SHP77 (cell line): ENCODE data around the gene IRX4.

ENCODE experiments used
- DNase-seq, 2 experiments: peaks; one replicate each; lab custom pipeline; 2025; lab: John Stamatoyannopoulos, UW

IRX4 gene

GRCh38 chr5:1913578-1913977 is 30.9 kb upstream of the IRX4 start:
- DNase-seq: no peak

GRCh38 chr5:1912951-1913565 is 30.3 kb upstream of the IRX4 start:
- no peak for DNase-seq

GRCh38 chr5:1911773-1912235 is 29.1 kb upstream of the IRX4 start:
- DNase-seq: no peak

GRCh38 chr5:1910861-1911772 is 28.4 kb upstream of the IRX4 start:
- no peak for DNase-seq

GRCh38 chr5:1910081-1910760 is 27.5 kb upstream of the IRX4 start:
- DNase-seq: no peak

GRCh38 chr5:1909346-1909985 is 26.7 kb upstream of the IRX4 start:
- no peak for DNase-seq

GRCh38 chr5:1908931-1909330 is 26.2 kb upstream of the IRX4 start:
- DNase-seq: no peak

GRCh38 chr5:1907616-1908015 is 24.9 kb upstream of the IRX4 start:
- DNase-seq: no peak

GRCh38 chr5:1905108-1905507 is 22.4 kb upstream of the IRX4 start:
- DNase-seq: no peak

GRCh38 chr5:1901983-1902382 is 19.3 kb upstream of the IRX4 start:
- DNase-seq: no peak

- DNase-seq: no peak
Observed at GRCh38 chr5:1901061-1901460, 18.3 kb upstream of the IRX4 start.

GRCh38 chr5:1899201-1899600 is 16.5 kb upstream of the IRX4 start:
- no peak for DNase-seq

- DNase-seq: no peak
Observed at GRCh38 chr5:1897816-1898450, 15.2 kb upstream of the IRX4 start.

GRCh38 chr5:1897386-1897785 is 14.7 kb upstream of the IRX4 start:
- no peak for DNase-seq

GRCh38 chr5:1896602-1897376 is 14.1 kb upstream of the IRX4 start:
- DNase-seq: no peak

- no peak for DNase-seq
Observed at GRCh38 chr5:1895739-1896420, 13.2 kb upstream of the IRX4 start.

- DNase-seq: no peak
Observed at GRCh38 chr5:1894243-1894642, 11.5 kb upstream of the IRX4 start.

- no peak for DNase-seq
Observed at GRCh38 chr5:1893754-1894153, 11.0 kb upstream of the IRX4 start.

GRCh38 chr5:1892685-1893445 is 10.1 kb upstream of the IRX4 start:
- no peak for DNase-seq

GRCh38 chr5:1892211-1892610 is 9.5 kb upstream of the IRX4 start:
- DNase-seq: no peak
